SK-N-SH (cell line): ENCODE measurements around the gene GSDMA. TPM values are rescaled to one million over a fixed set of nuclear protein-coding genes. Genes with fewer than 3 reads are reported as not detected.

ENCODE experiments used
- CTCF ChIA-PET: fragments of 300-600, 350-600 bp; formaldehyde crosslinking; extraction: SDS; loops from one replicate; lab custom pipeline; 2021; lab: Yijun Ruan, JAX
- POLR2A ChIA-PET: fragments of 350-600 bp; sonication (Branson Sonifier 250); formaldehyde crosslinking; extraction: SDS; loops from one replicate; lab custom pipeline; 2020; ENCODE audit warnings: antibody characterized with exemption, inconsistent platforms; lab: Yijun Ruan, JAX
- DNase-seq: peaks from one replicate; pipeline ENCODE4 v3.0.0; 2012
- H2AFZ ChIP-seq: fragments of 200-600 bp; sonication (generic); 2 replicates; pipeline ENCODE4 v1.8.1; 2016; ENCODE audit warnings: antibody characterized with exemption, mild to moderate bottlenecking, low read depth
- H3F3A ChIP-seq: fragments of 200-600 bp; sonication (generic); replicated peaks from 2 replicates; pipeline ENCODE3; 2016; ENCODE audit warnings: antibody characterized with exemption, mild to moderate bottlenecking; ENCODE audit not compliant: insufficient read depth
- H3K27ac ChIP-seq, 2 experiments: fragments of 200-500 bp in 1 of 2; fragments of 200-600 bp in 1 of 2; sonication (Bioruptor generic) in 1 of 2; sonication (generic), shearing (Covaris generic) in 1 of 2; 2 replicates each; pipeline versions ENCODE4 v1.5.1 to v1.6.1; 2014 to 2016; ENCODE audit warnings: low read depth in 2 of 2, inconsistent platforms in 1 of 2, low read length in 1 of 2, mild to moderate bottlenecking in 1 of 2, mixed read lengths in 1 of 2
- H3K27me3 ChIP-seq: fragments of 200-600 bp; sonication (generic), shearing (Covaris generic); 2 replicates; pipeline ENCODE4 v1.6.1; 2016; ENCODE audit warnings: mixed run types; ENCODE audit not compliant: insufficient read depth
- H3K36me3 ChIP-seq, 2 experiments: fragments of 200-500 bp in 1 of 2; fragments of 200-600 bp in 1 of 2; sonication (Bioruptor generic) in 1 of 2; sonication (generic) in 1 of 2; replicated peaks in 1 of 2; 2 replicates each; pipeline versions ENCODE3 to v1.5.1; 2014 to 2016; ENCODE audit warnings: low read length in 1 of 2, mild to moderate bottlenecking in 1 of 2; ENCODE audit not compliant: insufficient read depth in 2 of 2, control insufficient read depth in 1 of 2
- H3K4me1 ChIP-seq, 2 experiments: fragments of 200-500 bp in 1 of 2; fragments of 200-600 bp in 1 of 2; sonication (Bioruptor generic) in 1 of 2; sonication (generic), shearing (Covaris generic) in 1 of 2; 2 replicates each; pipeline versions ENCODE4 v1.5.1 to v1.6.1; 2014 to 2016; ENCODE audit warnings: low read depth in 1 of 2, low read length in 1 of 2, mixed run types in 1 of 2; ENCODE audit not compliant: insufficient read depth in 2 of 2, control insufficient read depth in 1 of 2
- H3K4me2 ChIP-seq: fragments of 200-600 bp; sonication (generic), shearing (Covaris generic); 2 replicates; pipeline ENCODE4 v1.6.1; 2017; ENCODE audit warnings: mixed run types
- H3K4me3 ChIP-seq, 2 experiments: fragments of 200-500 bp in 1 of 2; fragments of 200-600 bp in 1 of 2; sonication (Bioruptor generic) in 1 of 2; sonication (generic), shearing (Covaris generic) in 1 of 2; 2 replicates each; pipeline versions ENCODE4 v1.5.1 to v1.8.1; 2014 to 2016; ENCODE audit warnings: low read depth in 2 of 2, inconsistent platforms in 1 of 2, low read length in 1 of 2, mild to moderate bottlenecking in 1 of 2, mixed read lengths in 1 of 2, moderate library complexity in 1 of 2
- H3K79me2 ChIP-seq: fragments of 200-600 bp; sonication (generic); 2 replicates; pipeline ENCODE4 v1.8.1; 2017; ENCODE audit warnings: mild to moderate bottlenecking; ENCODE audit not compliant: insufficient read depth
- H3K9ac ChIP-seq: fragments of 200-600 bp; sonication (generic); 2 replicates; pipeline ENCODE4 v1.6.1; 2017; ENCODE audit warnings: mixed run types
- H3K9me2 ChIP-seq: fragments of 200-600 bp; sonication (generic); 2 replicates; pipeline ENCODE4 v1.6.1; 2017; ENCODE audit warnings: mixed run types
- H3K9me3 ChIP-seq: fragments of 200-600 bp; sonication (generic); 2 replicates; pipeline ENCODE4 v1.6.1; 2017; ENCODE audit warnings: mixed run types, mild to moderate bottlenecking, moderate library complexity
- H4K20me1 ChIP-seq: fragments of 200-600 bp; sonication (generic); 2 replicates; pipeline ENCODE4 v1.6.1; 2017; ENCODE audit warnings: mild to moderate bottlenecking, mixed run types; ENCODE audit not compliant: insufficient read depth
- EP300 ChIP-seq, 2 experiments: IDR thresholded peaks; 2 replicates each; pipeline versions ENCODE4 v1.4.0 to v1.6.1; 2012; ENCODE audit warnings: borderline replicate concordance in 1 of 2, low read depth in 1 of 2, low read length in 1 of 2
- FOSL2 ChIP-seq: IDR thresholded peaks from 2 replicates; pipeline ENCODE4 v1.4.0; 2012; ENCODE audit warnings: low read depth, mild to moderate bottlenecking, moderate library complexity, borderline replicate concordance
- GABPA ChIP-seq: IDR thresholded peaks from 2 replicates; pipeline ENCODE4 v1.4.0; 2012; ENCODE audit warnings: low read depth, mild to moderate bottlenecking
- IRF3 ChIP-seq: fragments of 150-350 bp; IDR thresholded peaks from 2 replicates; pipeline ENCODE4 v1.6.1; 2016; ENCODE audit warnings: mild to moderate bottlenecking, low read depth, low read length
- JUND ChIP-seq: IDR thresholded peaks from 2 replicates; pipeline ENCODE4 v1.4.0; 2012
- MEF2A ChIP-seq: IDR thresholded peaks from 2 replicates; pipeline ENCODE4 v1.4.0; 2012; ENCODE audit warnings: low read depth, borderline replicate concordance
- MXI1 ChIP-seq: IDR thresholded peaks from 2 replicates; pipeline ENCODE4 v1.6.1; 2012; ENCODE audit warnings: mild to moderate bottlenecking, low read depth, low read length, improper control_type of control experiment
- NFIC ChIP-seq: IDR thresholded peaks from 2 replicates; pipeline ENCODE4 v1.4.0; 2012; ENCODE audit warnings: borderline replicate concordance
- RCOR1 ChIP-seq: fragments of 150-350 bp; IDR thresholded peaks from 2 replicates; pipeline ENCODE4 v1.6.1; 2017; ENCODE audit warnings: antibody characterized with exemption, low read length
- REST ChIP-seq: IDR thresholded peaks from 2 replicates; pipeline ENCODE4 v1.6.1; 2012; ENCODE audit warnings: mild to moderate bottlenecking, low read depth, low read length, moderate library complexity
- RFX5 ChIP-seq: IDR thresholded peaks from 2 replicates; pipeline ENCODE4 v1.6.1; 2012; ENCODE audit warnings: mild to moderate bottlenecking, improper control_type of control experiment, low read length
- SIN3A ChIP-seq: IDR thresholded peaks from 2 replicates; pipeline ENCODE4 v1.6.1; 2012; ENCODE audit warnings: low read depth, mild to moderate bottlenecking, low read length, moderate library complexity, borderline replicate concordance
- TCF12 ChIP-seq: IDR thresholded peaks from 2 replicates; pipeline ENCODE4 v1.4.0; 2012
- USF1 ChIP-seq: IDR thresholded peaks from 2 replicates; pipeline ENCODE4 v1.4.0; 2012; ENCODE audit warnings: low read depth, borderline replicate concordance
- USF2 ChIP-seq: fragments of 150-350 bp; IDR thresholded peaks from 2 replicates; pipeline ENCODE4 v1.6.1; 2017; ENCODE audit warnings: antibody characterized with exemption, low read length, low read depth, borderline replicate concordance
- WGBS: methylation state at CpG from one replicate; pipeline ENCODE4 v1.1.6; 2017; ENCODE audit warnings: low lambda C conversion rate; 5-methylcytosine and 5-hydroxymethylcytosine counted together
- polyA plus RNA-seq, 3 experiments: library from polyadenylated mRNA; depleted of rRNA; stranded (reverse); fragments of >200 nt; gene quantifications; 2 replicates each; pipeline ENCODE4 v1.2.3, GENCODE V29; 2012

Gene GSDMA
- polyA plus RNA-seq, 1 of the 3 experiments (the other 2 are of a cell fraction), result not detected

- no peak overlapping the region for H2AFZ ChIP-seq
- TF ChIP-seq MXI1, result no peak
- TF ChIP-seq MEF2A, result no peak
- TF ChIP-seq FOSL2, result peak; percentile 59
- TF ChIP-seq EP300 (IDR thresholded peaks at IDR 0.05; ENCODE audit: borderline replicate concordance in 1 of 2, low read depth in 1 of 2, low read length in 1 of 2), result no peak
- no peak for TF ChIP-seq USF1
- TF ChIP-seq JUND, result peak; percentile 40; the same call in 1 of the 2 replicates
- TF ChIP-seq, all 33 proteins: peak for 2
- Histone ChIP-seq H3K27ac (peak overlapping the region; percentile 34 to 90; a peak in 3 of 4 replicates), H3K79me2 (peaks cover 25% of the 10 kb centered on the region), H3K9me3 (no peaks in the 10 kb centered on the region), H3K36me3 (no peaks in the 10 kb centered on the region), H3K27me3 (no peaks in the 10 kb centered on the region), H3K9ac (peak overlapping the region; percentile 33; the same call in 1 of the 2 replicates), H3K4me1 (peaks cover 8 to 29% of the 10 kb centered on the region in 2 experiments; a peak in 3 of 4 replicates), H3K9me2 (no peaks in the 10 kb centered on the region), H3K4me2 (peak overlapping the region; percentile 56), H3F3A (peaks cover 27% of the 10 kb centered on the region), H3K4me3 (peak overlapping the region in 1 of 2 experiments; percentile 3; a peak in 1 of 4 replicates), H4K20me1 (peaks cover 25% of the 10 kb centered on the region)
- POLR2A ChIA-PET, result no interaction called here
- WGBS, result 63% methylated on average over 5 of the region's 5 CpGs
- CTCF ChIA-PET, result interaction anchor here (1.1 kb wide), 1 partner anchor 9 kb away, joined by 4 read pairs; no protein-coding TSS in a partner anchor
- DNase-seq, result no peak
Observed at GRCh38 chr17:39929646-39930407, 33.0 kb upstream of the GSDMA start.

- Histone ChIP-seq H3K4me2 (no peak overlapping the region), H3K9me3 (no peaks in the 10 kb centered on the region), H3K36me3 (no peaks in the 10 kb centered on the region), H3K9ac (no peak overlapping the region), H3K4me1 (peaks cover under 1% of the 10 kb centered on the region in 2 experiments; a peak in 2 of 4 replicates), H3K27ac (no peak overlapping the region), H3K9me2 (no peaks in the 10 kb centered on the region), H2AFZ (no peak overlapping the region), H3K4me3 (no peak overlapping the region), H3K79me2 (no peaks in the 10 kb centered on the region), H3K27me3 (no peaks in the 10 kb centered on the region), H3F3A (peaks cover 23% of the 10 kb centered on the region), H4K20me1 (peaks cover 7% of the 10 kb centered on the region; the same call in 1 of the 2 replicates)
- CTCF ChIA-PET, result no interaction called here
- TF ChIP-seq NFIC (no peak), EP300 (IDR thresholded peaks at IDR 0.05; ENCODE audit: borderline replicate concordance in 1 of 2, low read depth in 1 of 2, low read length in 1 of 2) (no peak), SIN3A (no peak), USF2 (no peak), REST (no peak), RFX5 (no peak), IRF3 (no peak), RCOR1 (no peak), GABPA (no peak), TCF12 (no peak)
- POLR2A ChIA-PET, result no interaction called here
- 85% methylated on average over 4 of the region's 5 CpGs for WGBS
- no peak for DNase-seq
Observed at GRCh38 chr17:39933912-39934311, 28.9 kb upstream of the GSDMA start.
